Kidney (tissue), 14 donors: ENCODE data around the gene TFCP2L1. TPM values are rescaled to one million over a fixed set of nuclear protein-coding genes. Genes with fewer than 3 reads are reported as not detected.

Source experiments
- DNase-seq, 5 donors: peaks; one replicate each; pipeline ENCODE4 v3.0.0-alpha.2; 2013 to 2020
- FAIRE-seq: peaks from 2 replicates; lab custom pipeline; 2012; peaks lifted over from hg19 to GRCh38; lab: Jason Lieb, UNC
- H3K27ac ChIP-seq, 2 donors: one replicate each; pipeline ENCODE4 v1.7.0; 2013; ENCODE audit warnings: low read depth in 2 of 2, low read length in 2 of 2, inconsistent platforms in 1 of 2
- H3K27me3 ChIP-seq: one replicate; pipeline ENCODE4 v1.7.1; 2013; ENCODE audit warnings: low read length, inconsistent platforms; ENCODE audit not compliant: control insufficient read depth, insufficient read depth
- H3K36me3 ChIP-seq, 3 donors: one replicate each; pipeline versions ENCODE4 v1.7.0 to v1.7.1; 2013; ENCODE audit warnings: low read length in 3 of 3, control low read depth in 1 of 3, inconsistent platforms in 1 of 3; ENCODE audit not compliant: insufficient read depth in 3 of 3, control insufficient read depth in 2 of 3
- H3K4me1 ChIP-seq, 3 donors: one replicate each; pipeline versions ENCODE4 v1.7.0 to v1.7.1; 2013; ENCODE audit warnings: low read length in 3 of 3, inconsistent platforms in 1 of 3, low read depth in 1 of 3; ENCODE audit not compliant: control insufficient read depth in 2 of 3, insufficient read depth in 2 of 3
- H3K4me3 ChIP-seq, 3 donors: one replicate each; pipeline versions ENCODE4 v1.7.0 to v1.8.1; 2013; ENCODE audit warnings: low read length in 3 of 3, control low read depth in 1 of 3, inconsistent platforms in 1 of 3
- H3K9ac ChIP-seq, 3 donors: one replicate each; pipeline versions ENCODE4 v1.7.0 to v1.7.1; 2013; ENCODE audit warnings: low read length in 3 of 3, control low read depth in 1 of 3, inconsistent platforms in 1 of 3
- H3K9me3 ChIP-seq, 3 donors: one replicate each; pipeline versions ENCODE4 v1.7.0 to v1.7.1; 2013; ENCODE audit warnings: low read length in 3 of 3, control low read depth in 1 of 3, inconsistent platforms in 1 of 3; ENCODE audit not compliant: control insufficient read depth in 2 of 3, insufficient read depth in 1 of 3
- intact Hi-C: fragments of 100-400 bp; cut with DNase I; formaldehyde crosslinking; loops from one replicate; pipeline ENCODE4 v1.11.1; 2022
- polyA plus RNA-seq: library from polyadenylated mRNA; stranded (reverse); fragments of 350-450 nt; fragmentation: Illumina TruSeq; extraction: RNeasy Lipid Tissue Mini Kit (QIAGEN cat#74804); gene quantifications from one replicate; pipeline ENCODE4 v1.2.3, GENCODE V29; 2014; ENCODE audit warnings: low read depth, low replicate concordance; ENCODE audit not compliant: insufficient read depth
- total RNA-seq: library from RNA; stranded (reverse); fragmentation: NEBNext Ultra II Directional; extraction: Animal tissue kit (Norgen Biotek cat#: 25700); gene quantifications from one replicate; pipeline ENCODE4 v1.2.1, GENCODE V29; 2021
- TF ChIP-seq, protein P1 (sequence below): IDR thresholded peaks from 3 replicates; pipeline ENCODE4 v1.5.1; 2012; ENCODE audit warnings: mild to moderate bottlenecking, moderate library complexity, borderline replicate concordance; ENCODE audit not compliant: insufficient read depth; ENCODE audit errors: extremely low read depth
- donor health status: control.
- donor health status: control.
- donor health status: control.
- donor health status: control.
- donor health status: control.
- donor health status: DM: yes; HTN: yes; CAD: no.
- donor health status: Normal renal cell carcinoma (clear cell type).

Gene TFCP2L1
- total and polyA plus RNA-seq, 2 donors from 2014 or later = 44.4 to 172 TPM

DNA sequence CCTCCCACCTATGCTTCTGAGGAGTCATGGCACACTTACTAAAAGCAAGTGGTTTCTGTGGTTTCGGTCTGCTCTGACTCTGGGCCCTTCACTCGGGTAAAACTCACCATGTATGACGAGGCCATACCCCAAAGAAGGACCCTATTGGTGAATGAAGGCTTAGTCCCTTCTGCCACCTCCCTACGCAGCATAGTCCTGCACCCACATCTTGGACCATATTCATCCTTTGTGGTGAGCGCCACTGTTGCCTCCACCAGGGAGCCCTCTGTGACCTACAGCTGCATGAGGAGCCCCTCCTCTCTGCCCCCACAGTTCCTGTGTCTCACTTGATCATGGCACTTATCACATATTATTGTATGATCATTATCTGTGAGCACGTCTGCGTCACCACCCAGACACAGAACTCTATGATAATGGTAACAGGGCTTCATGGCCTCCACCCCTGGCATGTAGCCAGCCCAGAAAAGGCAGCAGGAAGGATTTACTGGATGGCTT is 113.3 kb downstream of the TFCP2L1 start:
- intact Hi-C loops = no loop called here
- FAIRE-seq (no peak), DNase-seq (no peak)
- Histone ChIP-seq H3K9me3 (peaks cover 0 to 7% (median 0%) of the 10 kb centered on the region in 3 donors), H3K27ac (no peak overlapping the region), H3K4me3 (no peak overlapping the region), H3K9ac (no peak overlapping the region), H3K36me3 (no peaks in the 10 kb centered on the region), H3K4me1 (no peaks in the 10 kb centered on the region), H3K27me3 (no peaks in the 10 kb centered on the region)
- TF ChIP-seq, protein P1, sequence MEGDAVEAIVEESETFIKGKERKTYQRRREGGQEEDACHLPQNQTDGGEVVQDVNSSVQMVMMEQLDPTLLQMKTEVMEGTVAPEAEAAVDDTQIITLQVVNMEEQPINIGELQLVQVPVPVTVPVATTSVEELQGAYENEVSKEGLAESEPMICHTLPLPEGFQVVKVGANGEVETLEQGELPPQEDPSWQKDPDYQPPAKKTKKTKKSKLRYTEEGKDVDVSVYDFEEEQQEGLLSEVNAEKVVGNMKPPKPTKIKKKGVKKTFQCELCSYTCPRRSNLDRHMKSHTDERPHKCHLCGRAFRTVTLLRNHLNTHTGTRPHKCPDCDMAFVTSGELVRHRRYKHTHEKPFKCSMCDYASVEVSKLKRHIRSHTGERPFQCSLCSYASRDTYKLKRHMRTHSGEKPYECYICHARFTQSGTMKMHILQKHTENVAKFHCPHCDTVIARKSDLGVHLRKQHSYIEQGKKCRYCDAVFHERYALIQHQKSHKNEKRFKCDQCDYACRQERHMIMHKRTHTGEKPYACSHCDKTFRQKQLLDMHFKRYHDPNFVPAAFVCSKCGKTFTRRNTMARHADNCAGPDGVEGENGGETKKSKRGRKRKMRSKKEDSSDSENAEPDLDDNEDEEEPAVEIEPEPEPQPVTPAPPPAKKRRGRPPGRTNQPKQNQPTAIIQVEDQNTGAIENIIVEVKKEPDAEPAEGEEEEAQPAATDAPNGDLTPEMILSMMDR = no peak

GRCh38 chr2:121170577-121170976 is 114.4 kb downstream of the TFCP2L1 start:
- DNase-seq (no peak), FAIRE-seq (no peak)
- H3K9me3 ChIP-seq = peaks cover 0 to 7% (median 0%) of the 10 kb centered on the region in 3 donors
- intact Hi-C loops = no loop called here
- no peak overlapping the region for H3K4me3 ChIP-seq
- H3K9ac ChIP-seq = no peak overlapping the region
- H3K4me1 ChIP-seq = no peaks in the 10 kb centered on the region
- no peaks in the 10 kb centered on the region for H3K36me3 ChIP-seq
- TF ChIP-seq, protein P1 = no peak
- H3K27me3 ChIP-seq = no peaks in the 10 kb centered on the region
- H3K27ac ChIP-seq = no peak overlapping the region

- intact Hi-C loops = no loop called here
- peak in 2 of 5 donors; percentile 38 to 76 for DNase-seq
- Histone ChIP-seq H3K36me3 (no peaks in the 10 kb centered on the region), H3K9me3 (peaks cover 0 to 12% (median 0%) of the 10 kb centered on the region in 3 donors), H3K27me3 (no peaks in the 10 kb centered on the region), H3K9ac (no peak overlapping the region), H3K4me1 (no peaks in the 10 kb centered on the region), H3K4me3 (no peak overlapping the region), H3K27ac (no peak overlapping the region)
- TF ChIP-seq, protein P1 = no peak
- FAIRE-seq = no peak
Measured at GRCh38 chr2:121167411-121167810, 117.6 kb downstream of the TFCP2L1 start.

Other genes with a start within 250 kb of the TFCP2L1 start
- 8.2 TPM for gene RNU4ATAC, start 245.7 kb upstream of the TFCP2L1 start, total RNA-seq
- gene RNU4ATAC, start 245.7 kb upstream of the TFCP2L1 start, polyA plus RNA-seq = not detected